Keratinocyte (primary cell): ENCODE data around the gene HSPA12B. TPM values are rescaled to one million over a fixed set of nuclear protein-coding genes. Genes with fewer than 3 reads are reported as not detected.

Source experiments
- DNase-seq: peaks from one replicate; pipeline ENCODE4 v3.0.0-alpha.2; 2011; ENCODE audit warnings: low read depth, missing footprints, low spot score
- FAIRE-seq: peaks from 2 replicates; lab custom pipeline; 2011; peaks lifted over from hg19 to GRCh38; lab: Jason Lieb, UNC
- H2AFZ ChIP-seq: 2 replicates; pipeline ENCODE4 v1.6.0; 2012; ENCODE audit warnings: low read length, control low read depth, inconsistent platforms; ENCODE audit not compliant: control insufficient read depth
- H3K27ac ChIP-seq: 2 replicates; pipeline ENCODE4 v1.5.1; 2011; ENCODE audit warnings: low read length; ENCODE audit not compliant: control insufficient read depth, insufficient read depth
- H3K27me3 ChIP-seq: 3 replicates; pipeline ENCODE4 v1.6.0; 2011; ENCODE audit warnings: low read length; ENCODE audit not compliant: control insufficient read depth, insufficient read depth; ENCODE audit errors: extremely low read depth
- H3K36me3 ChIP-seq, 2 experiments: 2 replicates in 1 of 2; 3 replicates in 1 of 2; pipeline ENCODE4 v1.5.1; 2011; ENCODE audit warnings: low read length in 2 of 2, mild to moderate bottlenecking in 1 of 2; ENCODE audit not compliant: control insufficient read depth in 2 of 2, insufficient read depth in 2 of 2; ENCODE audit errors: extremely low read depth in 1 of 2
- H3K4me1 ChIP-seq: 3 replicates; pipeline ENCODE4 v1.5.1; 2011; ENCODE audit warnings: low read length; ENCODE audit not compliant: control insufficient read depth, insufficient read depth; ENCODE audit errors: extremely low read depth
- H3K4me2 ChIP-seq: 3 replicates; pipeline ENCODE4 v1.6.0; 2011; ENCODE audit warnings: low read depth, low read length; ENCODE audit not compliant: control insufficient read depth, insufficient read depth; ENCODE audit errors: extremely low read depth
- H3K4me3 ChIP-seq, 3 experiments: fragments of 200-600 bp in 1 of 3; sonication (generic) in 1 of 3; 2 replicates in 2 of 3; 3 replicates in 1 of 3; pipeline ENCODE4 v1.5.1; 2011 to 2016; ENCODE audit warnings: low read length in 3 of 3, mild to moderate bottlenecking in 3 of 3, control low read depth in 2 of 3, inconsistent platforms in 1 of 3, low read depth in 1 of 3, mixed read lengths in 1 of 3, mixed run types in 1 of 3, moderate library complexity in 1 of 3; ENCODE audit not compliant: control insufficient read depth in 2 of 3, insufficient read depth in 2 of 3; ENCODE audit errors: extremely low read depth in 1 of 3
- H3K79me2 ChIP-seq: 2 replicates; pipeline ENCODE4 v1.6.0; 2012; ENCODE audit warnings: low read length; ENCODE audit not compliant: control insufficient read depth, insufficient read depth
- H3K9ac ChIP-seq: 3 replicates; pipeline ENCODE4 v1.6.0; 2011; ENCODE audit warnings: low read length; ENCODE audit not compliant: control insufficient read depth, insufficient read depth; ENCODE audit errors: extremely low read depth
- H3K9me1 ChIP-seq: 3 replicates; pipeline ENCODE4 v1.6.0; 2011; ENCODE audit warnings: low read length; ENCODE audit not compliant: control insufficient read depth, insufficient read depth; ENCODE audit errors: extremely low read depth
- H3K9me3 ChIP-seq: 2 replicates; pipeline ENCODE4 v1.5.1; 2012; ENCODE audit warnings: low read depth, low read length; ENCODE audit not compliant: control insufficient read depth
- H4K20me1 ChIP-seq: 3 replicates; pipeline ENCODE4 v1.6.0; 2011; ENCODE audit warnings: low read length; ENCODE audit not compliant: control insufficient read depth, insufficient read depth; ENCODE audit errors: extremely low read depth
- EZH2 ChIP-seq: IDR thresholded peaks from one replicate; pipeline ENCODE4 v1.6.1; 2012; ENCODE audit warnings: inconsistent platforms, mild to moderate bottlenecking, low read length, moderate library complexity
- dilution Hi-C: fragments of 300-500 bp; cut with MboI; formaldehyde crosslinking; loops from one replicate; pipeline ENCODE4 v1.7.0; 2020; ENCODE audit warnings: low sequenced_read_pairs; ENCODE audit not compliant: extremely low pct_ligation_motif_present
- polyA plus RNA-seq, 5 experiments: library from polyadenylated mRNA; depleted of rRNA in 3 of 5; stranded (reverse) in 3 of 5; stranded (forward) in 1 of 5; unstranded in 1 of 5; fragments of >200 nt; gene quantifications; 1 replicate in 1 of 5; 2 replicates in 3 of 5; 3 replicates in 1 of 5; pipeline versions ENCODE4 v1.2.1 to v1.2.3, GENCODE V29; 2011 to 2012; ENCODE audit warnings: missing spikeins in 2 of 5, low read depth in 1 of 5, low replicate concordance in 1 of 5
- TF ChIP-seq, protein P1 (sequence below), 3 experiments: IDR thresholded peaks in 1 of 3; conservative IDR thresholded peaks in 1 of 3; optimal IDR thresholded peaks in 1 of 3; 2 replicates in 2 of 3; 3 replicates in 1 of 3; pipeline versions ENCODE3 to v1.5.1; 2011; ENCODE audit warnings: low read length in 3 of 3, mild to moderate bottlenecking in 3 of 3, moderate library complexity in 2 of 3, control low read depth in 1 of 3, inconsistent platforms in 1 of 3; ENCODE audit not compliant: insufficient read depth in 2 of 3; ENCODE audit errors: extremely low read depth in 1 of 3

The HSPA12B gene
- polyA plus RNA-seq, 1 donor (not counting 4 experiments of a cell fraction or from before 2014, with no cell fraction given) = not detected

DNA sequence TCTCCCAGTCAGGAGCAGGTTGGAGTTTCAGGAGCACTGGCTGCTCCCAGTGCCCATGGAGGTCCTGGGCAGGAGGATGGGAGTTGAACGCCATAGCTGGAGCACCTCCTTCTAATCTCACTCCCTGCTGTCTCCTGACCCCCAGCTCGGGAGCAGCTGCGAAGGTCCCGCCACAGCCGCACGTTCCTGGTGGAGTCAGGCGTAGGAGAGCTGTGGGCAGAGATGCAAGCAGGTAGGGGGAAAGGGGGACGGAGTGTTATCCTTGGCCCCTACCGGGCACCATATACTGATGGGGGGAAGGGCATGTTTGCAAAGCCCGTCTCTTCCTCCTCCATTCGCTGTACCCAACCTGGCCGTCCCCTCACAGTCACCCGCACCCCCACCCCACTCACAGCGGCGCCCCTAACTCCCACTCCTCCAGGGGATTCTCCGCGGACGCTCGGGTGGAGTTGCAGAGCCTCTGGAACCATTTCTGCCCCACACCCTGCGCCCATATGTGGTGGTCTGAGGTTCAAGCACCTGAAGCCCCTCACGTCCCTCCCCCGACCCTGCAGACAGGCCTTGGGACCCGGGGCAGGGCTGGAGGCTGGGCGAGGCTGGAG is 16.7 kb downstream of the HSPA12B start:
- Histone ChIP-seq H3K4me3 (no peak overlapping the region), H3K4me2 (peak overlapping the region; percentile 66), H3K4me1 (peaks cover 16% of the 10 kb centered on the region), H3K27me3 (peaks cover 45% of the 10 kb centered on the region), H4K20me1 (peaks cover 7% of the 10 kb centered on the region), H3K36me3 (no peaks in the 10 kb centered on the region), H2AFZ (peak overlapping the region; percentile 6), H3K9me3 (no peaks in the 10 kb centered on the region), H3K79me2 (no peaks in the 10 kb centered on the region), H3K9me1 (no peaks in the 10 kb centered on the region), H3K27ac (no peak overlapping the region), H3K9ac (no peak overlapping the region)
- dilution Hi-C loops = no loop called here
- TF ChIP-seq EZH2 = no peak
- TF ChIP-seq, protein P1, sequence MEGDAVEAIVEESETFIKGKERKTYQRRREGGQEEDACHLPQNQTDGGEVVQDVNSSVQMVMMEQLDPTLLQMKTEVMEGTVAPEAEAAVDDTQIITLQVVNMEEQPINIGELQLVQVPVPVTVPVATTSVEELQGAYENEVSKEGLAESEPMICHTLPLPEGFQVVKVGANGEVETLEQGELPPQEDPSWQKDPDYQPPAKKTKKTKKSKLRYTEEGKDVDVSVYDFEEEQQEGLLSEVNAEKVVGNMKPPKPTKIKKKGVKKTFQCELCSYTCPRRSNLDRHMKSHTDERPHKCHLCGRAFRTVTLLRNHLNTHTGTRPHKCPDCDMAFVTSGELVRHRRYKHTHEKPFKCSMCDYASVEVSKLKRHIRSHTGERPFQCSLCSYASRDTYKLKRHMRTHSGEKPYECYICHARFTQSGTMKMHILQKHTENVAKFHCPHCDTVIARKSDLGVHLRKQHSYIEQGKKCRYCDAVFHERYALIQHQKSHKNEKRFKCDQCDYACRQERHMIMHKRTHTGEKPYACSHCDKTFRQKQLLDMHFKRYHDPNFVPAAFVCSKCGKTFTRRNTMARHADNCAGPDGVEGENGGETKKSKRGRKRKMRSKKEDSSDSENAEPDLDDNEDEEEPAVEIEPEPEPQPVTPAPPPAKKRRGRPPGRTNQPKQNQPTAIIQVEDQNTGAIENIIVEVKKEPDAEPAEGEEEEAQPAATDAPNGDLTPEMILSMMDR (optimal IDR thresholded peaks at IDR 0.05 in 1 of 3, IDR thresholded peaks at IDR 0.05 in 1 of 3, conservative IDR thresholded peaks at IDR 0.05 in 1 of 3; ENCODE audit: extremely low read depth in 1 of 3, insufficient read depth in 2 of 3, low read length in 3 of 3) = no peak
- FAIRE-seq = no peak
- DNase-seq = no peak

- Histone ChIP-seq H3K4me2 (peak overlapping the region; percentile 66), H3K79me2 (no peaks in the 10 kb centered on the region), H3K9ac (no peak overlapping the region), H3K27ac (no peak overlapping the region), H3K4me3 (peak overlapping the region in 2 of 3 experiments; percentile 38 to 57), H3K9me1 (no peaks in the 10 kb centered on the region), H3K9me3 (no peaks in the 10 kb centered on the region), H2AFZ (peak overlapping the region; percentile 6), H3K4me1 (peaks cover 16% of the 10 kb centered on the region), H4K20me1 (peaks cover 7% of the 10 kb centered on the region), H3K36me3 (no peaks in the 10 kb centered on the region), H3K27me3 (peaks cover 45% of the 10 kb centered on the region)
- dilution Hi-C loops = no loop called here
- DNase-seq (no peak), FAIRE-seq (no peak)
- TF ChIP-seq EZH2 = no peak
- TF ChIP-seq, protein P1 (optimal IDR thresholded peaks at IDR 0.05 in 1 of 3, IDR thresholded peaks at IDR 0.05 in 1 of 3, conservative IDR thresholded peaks at IDR 0.05 in 1 of 3; ENCODE audit: extremely low read depth in 1 of 3, insufficient read depth in 2 of 3, low read length in 3 of 3) = peak; percentile 68 to 83 (median 69)
These were observed 17.4 kb downstream of the HSPA12B start for GRCh38 chr20:3749689-3750531.
